Measurements from ENCODE around the gene ATP13A2. TPM values are rescaled to one million over a fixed set of nuclear protein-coding genes. Genes with fewer than 3 reads are reported as not detected.

Gene ATP13A2
- total RNA-seq, 1 donor: 40.2 TPM

- no peak for TF ChIP-seq CTCF (IDR thresholded peaks at IDR 0.05; ENCODE audit: insufficient read depth, low read depth, low read length)
- no peak overlapping the region for H3K4me3 ChIP-seq (ENCODE audit: low read depth, low read length)
- DNase-seq (ENCODE audit: low read depth): no peak
Measured at GRCh38 chr1:16982902-16983301, 28.8 kb downstream of the ATP13A2 start.

GRCh38 chr1:16981269-16981849 lies 30.4 kb downstream of the ATP13A2 start:
- no peak overlapping the region for H3K4me3 ChIP-seq (ENCODE audit: low read depth, low read length)
- TF ChIP-seq CTCF (IDR thresholded peaks at IDR 0.05; ENCODE audit: insufficient read depth, low read depth, low read length): no peak
- DNase-seq (ENCODE audit: low read depth): peak; percentile 44

DNA sequence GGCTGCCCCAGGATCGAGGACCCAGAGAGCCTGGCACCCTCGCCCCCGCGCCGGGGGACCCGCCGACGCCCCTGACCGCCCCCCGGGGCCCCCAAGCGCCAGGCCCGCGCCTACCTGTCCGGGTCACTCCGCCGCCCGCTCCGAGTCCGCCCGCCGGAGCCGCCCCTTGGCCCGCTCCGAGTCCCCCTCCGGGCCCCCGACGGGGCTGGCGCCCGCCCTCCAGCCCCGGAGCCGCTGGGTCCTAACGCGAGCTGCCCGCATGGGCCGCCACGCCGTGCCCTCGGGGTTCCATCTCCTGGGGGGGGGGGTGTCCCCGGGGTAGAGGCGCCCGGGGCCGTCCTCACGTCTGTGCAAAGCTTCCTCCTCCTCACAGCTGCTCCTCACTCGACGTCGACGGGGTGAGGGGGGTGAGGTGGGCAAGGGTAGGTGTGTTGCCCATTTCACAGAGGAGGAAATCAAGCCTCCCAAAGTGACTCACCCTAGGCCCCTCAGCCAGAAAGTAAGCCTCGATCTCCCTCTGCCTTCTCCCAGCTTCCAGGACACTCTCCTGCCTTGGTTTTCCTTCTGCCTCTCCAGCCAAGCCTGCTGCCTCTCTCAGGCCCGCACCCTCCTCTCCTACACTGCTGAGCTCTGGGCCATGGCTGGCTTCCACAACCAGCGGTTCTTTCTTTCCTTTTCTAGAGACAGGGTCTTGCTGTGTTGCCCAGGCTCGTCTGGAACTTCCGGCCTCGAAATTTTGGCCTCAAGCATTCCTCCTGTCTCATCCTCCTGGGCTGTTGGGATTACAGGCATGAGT lies 31.1 kb downstream of the ATP13A2 start, which contains the start of gene MFAP2:
Gene MFAP2 (minus strand): TSS at position 148 of the 796 bp plus-strand sequence. CDS start 2,347 bp downstream, outside the sequence.
- H3K4me3 ChIP-seq (ENCODE audit: low read depth, low read length): peak within 1 kb of the TSS; percentile 71
- no peak for DNase-seq (ENCODE audit: low read depth)

DNA sequence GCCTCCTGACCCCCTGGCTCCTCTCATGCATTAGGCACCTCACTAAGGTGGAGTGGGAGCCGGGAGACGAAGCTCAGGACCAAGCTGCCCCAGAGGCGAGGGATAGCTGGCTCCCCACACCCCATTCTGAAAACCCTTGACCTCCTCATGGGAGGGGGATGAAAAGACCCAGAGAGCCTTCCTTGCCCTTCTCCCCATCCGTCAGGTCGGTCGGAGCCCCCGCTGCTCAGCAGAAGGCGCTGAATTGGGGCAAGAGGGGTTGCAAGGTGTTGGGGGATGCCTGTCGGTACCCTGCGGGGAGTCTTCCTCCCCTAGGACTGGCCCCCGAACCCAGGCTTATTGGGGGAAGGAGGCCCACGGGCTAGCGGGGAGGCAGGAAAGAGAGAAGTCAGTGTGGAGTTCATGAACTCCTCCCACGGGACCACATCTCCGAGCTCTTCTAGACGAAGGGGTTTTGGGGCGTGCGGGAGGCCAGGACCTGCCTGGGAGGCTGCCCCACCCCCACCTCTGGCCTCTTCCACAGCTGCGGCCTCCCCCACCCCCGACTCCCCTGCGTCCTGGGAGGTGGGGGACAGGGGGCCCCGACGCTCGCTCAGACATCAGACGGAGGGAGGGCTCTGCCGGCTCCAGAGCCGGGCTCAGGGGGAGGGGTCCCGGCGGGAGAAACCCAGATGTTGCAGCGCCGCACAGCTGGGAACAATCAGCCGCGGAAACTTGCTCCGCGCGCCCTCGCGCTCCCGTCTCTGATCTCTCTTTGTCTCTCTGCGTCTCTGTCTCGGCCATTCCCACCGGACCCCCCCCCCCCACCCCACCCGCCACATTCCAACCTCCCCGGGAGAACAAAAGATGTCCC lies 32.0 kb downstream of the ATP13A2 start:
- no peak for TF ChIP-seq CTCF (IDR thresholded peaks at IDR 0.05; ENCODE audit: insufficient read depth, low read depth, low read length)
- peak overlapping the region; percentile 71 for H3K4me3 ChIP-seq (ENCODE audit: low read depth, low read length)
- peak; percentile 51 for DNase-seq (ENCODE audit: low read depth)

More for the DNA sequence above, 31.1 kb downstream of the ATP13A2 start, which contains the start of gene MFAP2:
- no peak for TF ChIP-seq CTCF (IDR thresholded peaks at IDR 0.05; ENCODE audit: insufficient read depth, low read depth, low read length)

- peak; percentile 87 for DNase-seq (ENCODE audit: low read depth)
- no peak for TF ChIP-seq CTCF (IDR thresholded peaks at IDR 0.05; ENCODE audit: insufficient read depth, low read depth, low read length)
- H3K4me3 ChIP-seq (ENCODE audit: low read depth, low read length): peak overlapping the region; percentile 71
Measured at GRCh38 chr1:16978567-16979474, 32.9 kb downstream of the ATP13A2 start.

- DNase-seq (ENCODE audit: low read depth): no peak
- no peak for TF ChIP-seq CTCF (IDR thresholded peaks at IDR 0.05; ENCODE audit: insufficient read depth, low read depth, low read length)
- no peak overlapping the region for H3K4me3 ChIP-seq (ENCODE audit: low read depth, low read length)
Measured at GRCh38 chr1:16978139-16978538, 33.6 kb downstream of the ATP13A2 start.
